ENCODE measurements around the gene CD200. TPM values are rescaled to one million over a fixed set of nuclear protein-coding genes. Genes with fewer than 3 reads are reported as not detected.
A peak's percentile ranks its signal among the peaks of the same experiment; 100 is the strongest.
"Not testable (repeated sequence)": the region's sequence is repeated elsewhere in the genome, so short reads cannot be mapped to it uniquely, and the experiment has no call there.

CD200 gene
- total RNA-seq, 3 donors from 2014 or later, result 100 to 125 (median 109) TPM

DNA sequence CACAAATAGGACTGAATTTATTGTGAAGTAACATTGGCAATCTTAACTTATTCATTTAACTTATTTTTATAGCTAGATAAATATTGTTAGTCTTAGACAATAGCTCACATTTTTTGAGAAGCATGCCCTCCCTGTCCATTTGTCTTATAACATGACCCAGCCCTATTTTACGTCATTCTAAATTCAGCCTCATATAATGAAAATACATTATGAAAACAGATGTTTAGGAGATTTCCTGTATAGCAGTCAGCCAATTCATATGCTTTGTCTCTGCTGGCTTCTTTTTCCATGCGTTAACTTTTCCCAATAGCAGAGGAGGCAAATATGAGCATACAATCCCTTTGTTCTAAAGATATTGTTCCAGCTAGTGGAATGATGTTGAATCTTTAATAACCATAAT is 29.3 kb downstream of the CD200 start:
- no peaks in the 10 kb centered on the region for H3K27me3 Mint-ChIP-seq (ENCODE audit: low read depth)
- H3K4me3 Mint-ChIP-seq, result no peak overlapping the region
- H3K9me3 Mint-ChIP-seq, result no peaks in the 10 kb centered on the region
- peaks cover 50% of the 10 kb centered on the region for H3K4me1 Mint-ChIP-seq (ENCODE audit: low read depth)
- ATAC-seq, result no peak
- no peak for DNase-seq
- H3K36me3 Mint-ChIP-seq (ENCODE audit: insufficient read depth), result peaks cover 34% of the 10 kb centered on the region

GRCh38 chr3:112364291-112364690 is 31.3 kb downstream of the CD200 start:
- Mint-ChIP-seq H3K4me1 (ENCODE audit: low read depth) (peaks cover 29% of the 10 kb centered on the region), H3K9me3 (no peaks in the 10 kb centered on the region), H3K4me3 (peak overlapping the region; percentile 14), H3K36me3 (ENCODE audit: insufficient read depth) (peaks cover 29% of the 10 kb centered on the region), H3K27me3 (ENCODE audit: low read depth) (no peaks in the 10 kb centered on the region)
- peak; percentile 63 for ATAC-seq
- no peak for DNase-seq

- no peak overlapping the region for H3K4me3 Mint-ChIP-seq
- ATAC-seq, result no peak
- peaks cover 29% of the 10 kb centered on the region for H3K4me1 Mint-ChIP-seq (ENCODE audit: low read depth)
- peaks cover 28% of the 10 kb centered on the region for H3K36me3 Mint-ChIP-seq (ENCODE audit: insufficient read depth)
- no peak for DNase-seq
- no peaks in the 10 kb centered on the region for H3K27me3 Mint-ChIP-seq (ENCODE audit: low read depth)
- no peaks in the 10 kb centered on the region for H3K9me3 Mint-ChIP-seq
Measured at GRCh38 chr3:112365035-112365434, 32.1 kb downstream of the CD200 start.

DNA sequence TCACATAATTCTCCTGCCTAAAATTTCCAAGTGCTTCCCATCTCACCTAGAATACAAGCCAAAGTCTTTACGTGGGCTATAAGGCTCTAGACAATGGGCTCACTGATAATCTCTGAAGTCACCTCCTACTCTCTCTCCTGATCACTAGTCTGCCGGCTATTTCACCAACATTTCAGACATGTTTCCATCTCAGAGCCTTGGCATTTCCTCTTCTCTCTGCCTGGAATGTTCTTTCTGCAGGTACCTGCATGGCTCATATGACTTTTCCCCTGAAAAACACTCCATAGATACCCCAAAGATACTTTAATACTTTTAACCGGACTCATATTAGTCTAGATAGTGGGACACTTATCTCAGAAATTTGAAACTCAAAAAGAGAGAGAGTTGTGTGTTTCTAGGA is 32.7 kb downstream of the CD200 start:
- H3K9me3 Mint-ChIP-seq, result no peaks in the 10 kb centered on the region
- H3K27me3 Mint-ChIP-seq (ENCODE audit: low read depth), result no peaks in the 10 kb centered on the region
- peaks cover 29% of the 10 kb centered on the region for H3K4me1 Mint-ChIP-seq (ENCODE audit: low read depth)
- no peak overlapping the region for H3K4me3 Mint-ChIP-seq
- ATAC-seq (no peak), DNase-seq (no peak)
- peaks cover 27% of the 10 kb centered on the region for H3K36me3 Mint-ChIP-seq (ENCODE audit: insufficient read depth)

DNA sequence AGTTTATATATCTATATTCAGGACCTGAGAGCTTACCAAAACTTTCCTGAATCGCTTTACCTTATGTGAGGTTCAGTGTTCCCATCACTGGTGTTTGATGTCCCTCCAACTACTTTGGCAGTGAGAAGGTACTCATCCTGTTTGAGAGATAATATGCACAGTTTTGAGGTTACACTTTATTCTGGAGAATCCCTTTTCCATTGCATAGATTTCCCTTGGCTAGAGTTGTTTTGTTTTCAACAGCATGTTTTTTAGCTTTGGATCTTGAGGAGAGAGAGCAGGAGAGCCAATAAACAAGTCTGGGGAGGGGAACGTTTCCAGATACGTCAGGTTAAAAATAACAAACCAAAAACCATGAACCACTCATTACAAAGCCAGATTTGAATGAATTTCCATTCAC is 33.6 kb downstream of the CD200 start:
- Mint-ChIP-seq H3K9me3 (no peaks in the 10 kb centered on the region), H3K27me3 (ENCODE audit: low read depth) (no peaks in the 10 kb centered on the region), H3K4me1 (ENCODE audit: low read depth) (peaks cover 27% of the 10 kb centered on the region), H3K36me3 (ENCODE audit: insufficient read depth) (peaks cover 26% of the 10 kb centered on the region), H3K4me3 (no peak overlapping the region)
- ATAC-seq (no peak), DNase-seq (no peak)

DNA sequence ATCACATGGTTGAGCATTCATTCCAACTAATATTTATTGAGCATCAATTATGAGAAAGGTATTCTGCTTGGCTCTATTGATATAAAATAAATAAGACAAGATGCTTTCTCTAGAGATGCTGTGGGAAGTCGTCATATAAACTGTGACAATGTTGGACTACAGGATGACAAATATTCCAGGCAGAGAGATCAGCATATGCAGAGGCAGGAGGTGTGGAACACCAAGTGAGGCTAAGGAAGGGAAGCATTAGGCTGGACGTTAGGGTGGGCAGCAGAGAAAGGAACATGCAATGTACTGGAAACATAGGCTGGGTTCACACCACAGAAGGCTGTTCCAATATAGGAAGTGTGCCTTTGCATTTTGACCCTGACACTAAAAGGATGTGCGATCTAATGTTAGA is 38.6 kb downstream of the CD200 start:
- Mint-ChIP-seq H3K27me3 (ENCODE audit: low read depth) (no peaks in the 10 kb centered on the region), H3K36me3 (ENCODE audit: insufficient read depth) (peaks cover 3% of the 10 kb centered on the region), H3K4me3 (no peak overlapping the region), H3K9me3 (no peaks in the 10 kb centered on the region), H3K4me1 (ENCODE audit: low read depth) (peaks cover 7% of the 10 kb centered on the region)
- ATAC-seq, result no peak
- DNase-seq, result no peak

GRCh38 chr3:112372396-112372795 is 39.4 kb downstream of the CD200 start:
- no peak overlapping the region for H3K4me3 Mint-ChIP-seq
- ATAC-seq (no peak), DNase-seq (no peak)
- H3K27me3 Mint-ChIP-seq (ENCODE audit: low read depth), result no peaks in the 10 kb centered on the region
- H3K4me1 Mint-ChIP-seq (ENCODE audit: low read depth), result peaks cover 7% of the 10 kb centered on the region
- no peaks in the 10 kb centered on the region for H3K9me3 Mint-ChIP-seq
- H3K36me3 Mint-ChIP-seq (ENCODE audit: insufficient read depth), result peaks cover 2% of the 10 kb centered on the region

DNA sequence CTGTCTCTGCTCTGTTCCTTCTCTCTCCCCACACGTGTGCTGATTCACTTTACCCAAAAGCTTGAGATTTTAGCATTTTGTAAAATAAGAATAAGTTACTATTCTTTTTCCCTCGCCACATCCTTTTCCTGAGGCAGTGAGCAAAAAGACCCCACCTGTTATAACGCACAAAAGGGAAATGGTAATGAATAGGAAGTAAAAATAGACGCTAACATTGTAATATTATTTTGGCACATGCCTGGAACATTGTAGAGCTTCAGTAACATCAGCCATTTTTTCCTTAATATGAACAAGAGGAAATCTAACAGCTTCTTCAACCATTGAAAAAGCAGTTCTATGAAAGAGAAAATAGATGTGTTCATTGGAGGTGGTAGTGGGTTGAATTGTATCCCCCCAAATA is 40.5 kb downstream of the CD200 start:
- DNase-seq, result no peak
- H3K4me3 Mint-ChIP-seq, result no peak overlapping the region
- H3K27me3 Mint-ChIP-seq (ENCODE audit: low read depth), result no peaks in the 10 kb centered on the region
- ATAC-seq, result no peak
- H3K4me1 Mint-ChIP-seq (ENCODE audit: low read depth), result peaks cover 9% of the 10 kb centered on the region
- no peaks in the 10 kb centered on the region for H3K9me3 Mint-ChIP-seq
- H3K36me3 Mint-ChIP-seq (ENCODE audit: insufficient read depth), result no peaks in the 10 kb centered on the region

DNA sequence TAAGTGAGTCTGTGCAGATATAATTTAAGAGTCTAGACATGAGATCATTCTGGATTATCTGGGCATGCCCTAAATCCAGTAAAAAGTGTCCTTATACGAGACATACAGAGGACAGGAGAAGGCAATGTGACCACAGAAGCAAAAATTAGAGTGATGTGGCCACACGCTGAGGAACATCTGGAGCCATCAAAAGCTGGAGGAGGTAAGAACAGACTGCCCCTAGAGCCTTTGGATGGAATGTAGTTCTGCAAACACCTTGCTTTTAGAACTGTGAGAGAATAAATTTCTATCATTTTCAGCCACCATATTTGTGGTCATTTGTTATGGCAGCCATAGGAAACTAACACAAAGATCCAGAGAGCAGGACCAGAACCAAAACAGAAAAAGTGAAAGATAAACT is 41.0 kb downstream of the CD200 start:
- H3K36me3 Mint-ChIP-seq (ENCODE audit: insufficient read depth), result no peaks in the 10 kb centered on the region
- ATAC-seq, result no peak
- H3K4me3 Mint-ChIP-seq, result no peak overlapping the region
- DNase-seq, result no peak
- peaks cover 9% of the 10 kb centered on the region for H3K4me1 Mint-ChIP-seq (ENCODE audit: low read depth)
- no peaks in the 10 kb centered on the region for H3K27me3 Mint-ChIP-seq (ENCODE audit: low read depth)
- no peaks in the 10 kb centered on the region for H3K9me3 Mint-ChIP-seq

DNA sequence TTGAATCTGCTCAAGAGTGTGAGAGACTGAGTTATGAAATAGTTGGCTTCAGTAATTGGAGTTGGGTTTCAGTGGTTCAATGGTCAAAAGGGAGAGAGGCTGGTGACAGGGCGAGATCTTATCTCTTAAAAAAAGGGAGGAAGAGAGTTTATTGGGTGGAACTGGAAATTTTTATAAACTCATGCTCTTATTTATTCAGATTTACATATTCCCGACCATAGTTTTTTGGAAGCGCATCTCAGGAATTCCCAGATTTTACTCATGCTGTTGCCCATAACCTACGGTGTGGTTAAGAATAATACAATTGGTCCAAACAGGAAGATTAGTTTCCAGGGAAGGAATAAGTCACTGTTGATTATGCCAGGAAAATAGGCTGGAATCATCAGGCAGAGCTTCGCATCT is 41.4 kb downstream of the CD200 start:
- Mint-ChIP-seq H3K4me3 (no peak overlapping the region), H3K27me3 (ENCODE audit: low read depth) (no peaks in the 10 kb centered on the region), H3K9me3 (no peaks in the 10 kb centered on the region), H3K36me3 (ENCODE audit: insufficient read depth) (no peaks in the 10 kb centered on the region), H3K4me1 (ENCODE audit: low read depth) (peaks cover 9% of the 10 kb centered on the region)
- DNase-seq, result no peak
- no peak for ATAC-seq

GRCh38 chr3:112375117-112375516 is 42.2 kb downstream of the CD200 start:
- H3K4me1 Mint-ChIP-seq (ENCODE audit: low read depth), result peaks cover 9% of the 10 kb centered on the region
- no peaks in the 10 kb centered on the region for H3K27me3 Mint-ChIP-seq (ENCODE audit: low read depth)
- H3K36me3 Mint-ChIP-seq (ENCODE audit: insufficient read depth), result no peaks in the 10 kb centered on the region
- ATAC-seq (no peak), DNase-seq (no peak)
- no peaks in the 10 kb centered on the region for H3K9me3 Mint-ChIP-seq
- H3K4me3 Mint-ChIP-seq, result no peak overlapping the region

DNA sequence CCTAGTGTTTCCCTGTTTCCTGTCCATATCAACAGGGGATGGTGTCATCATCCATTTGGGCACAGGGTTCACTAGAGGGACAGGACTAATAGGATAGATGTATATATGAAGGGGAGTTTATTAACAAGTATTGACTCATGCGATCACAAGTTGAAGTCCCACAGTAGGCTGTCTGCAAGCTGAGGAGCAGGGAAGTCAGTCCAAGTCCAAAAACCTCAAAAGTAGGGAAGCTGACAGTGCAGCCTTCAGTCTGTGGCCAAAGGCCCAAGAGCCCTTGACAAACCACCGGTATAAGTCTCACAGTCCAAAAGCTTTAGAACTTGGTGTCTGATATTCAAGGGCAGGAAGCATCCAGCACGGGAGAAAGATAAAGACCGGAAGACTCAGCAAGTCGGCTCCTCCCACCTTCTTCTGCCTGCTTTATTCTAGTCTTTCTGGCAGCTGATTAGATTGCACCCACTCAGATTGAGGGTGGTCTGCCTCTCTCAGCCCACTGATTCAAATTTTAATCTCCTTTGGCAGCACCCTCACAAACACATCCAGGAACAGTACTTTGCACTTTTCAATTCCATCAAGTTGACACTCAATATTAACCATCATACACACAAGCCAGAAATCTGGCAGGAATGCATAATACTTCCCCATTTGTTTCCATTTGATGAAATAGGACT is 43.4 kb downstream of the CD200 start:
- ATAC-seq (no peak), DNase-seq (no peak)
- H3K36me3 Mint-ChIP-seq (ENCODE audit: insufficient read depth), result no peaks in the 10 kb centered on the region
- peaks cover 9% of the 10 kb centered on the region for H3K4me1 Mint-ChIP-seq (ENCODE audit: low read depth)
- no peaks in the 10 kb centered on the region for H3K27me3 Mint-ChIP-seq (ENCODE audit: low read depth)
- H3K9me3 Mint-ChIP-seq, result no peaks in the 10 kb centered on the region
- no peak overlapping the region for H3K4me3 Mint-ChIP-seq

DNA sequence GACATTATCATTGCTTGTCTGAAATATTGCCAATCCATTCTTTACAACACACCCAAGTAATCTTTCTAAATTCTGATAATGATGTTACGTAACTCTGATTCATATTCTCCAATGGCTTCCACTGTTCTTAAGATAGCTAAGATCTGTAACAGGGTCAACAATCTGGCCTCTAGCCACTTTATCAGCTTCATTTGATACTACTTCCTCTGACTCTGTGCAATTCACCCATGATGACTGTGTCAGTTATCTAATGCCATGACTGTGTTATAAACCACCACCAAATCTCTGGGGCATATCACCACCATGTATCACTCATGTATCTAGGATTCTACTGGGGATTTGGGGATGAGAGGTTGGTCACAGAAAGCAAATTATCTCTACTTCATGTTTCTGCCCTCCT is 44.0 kb downstream of the CD200 start:
- DNase-seq (no peak), ATAC-seq (no peak)
- H3K36me3 Mint-ChIP-seq (ENCODE audit: insufficient read depth), result no peaks in the 10 kb centered on the region

DNA sequence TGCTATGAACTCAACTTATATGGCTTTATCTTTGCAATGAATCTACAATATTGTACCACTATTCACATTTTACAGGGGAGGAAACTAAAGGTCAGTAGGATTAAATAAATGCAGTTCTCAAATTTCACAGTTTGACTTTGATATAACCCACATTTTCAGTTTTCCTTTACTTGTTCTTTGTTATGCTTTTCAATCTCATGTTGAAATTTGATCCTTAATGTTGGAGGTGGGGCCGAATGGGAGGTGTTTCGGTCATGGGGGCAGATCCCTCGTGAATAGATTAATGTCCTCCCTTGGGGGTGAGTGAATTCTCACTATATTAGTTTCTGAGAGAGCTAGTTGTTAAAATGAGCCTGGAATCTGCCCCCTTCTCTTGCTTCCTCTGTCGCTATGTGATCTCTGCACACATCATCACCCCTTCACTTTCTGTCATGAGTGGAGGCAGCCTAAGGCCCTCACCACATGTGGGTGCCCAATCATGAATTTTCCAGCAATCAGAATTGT is 44.7 kb downstream of the CD200 start:
- ATAC-seq, result no peak
- no peaks in the 10 kb centered on the region for H3K36me3 Mint-ChIP-seq (ENCODE audit: insufficient read depth)
- H3K4me3 Mint-ChIP-seq, result no peak overlapping the region

More for the DNA sequence above, 44.0 kb downstream of the CD200 start:
- no peaks in the 10 kb centered on the region for H3K9me3 Mint-ChIP-seq
- no peak overlapping the region for H3K4me3 Mint-ChIP-seq
- H3K4me1 Mint-ChIP-seq (ENCODE audit: low read depth), result peaks cover 9% of the 10 kb centered on the region
- H3K27me3 Mint-ChIP-seq (ENCODE audit: low read depth), result no peaks in the 10 kb centered on the region

GRCh38 chr3:112378347-112378746 is 45.4 kb downstream of the CD200 start:
- H3K36me3 Mint-ChIP-seq (ENCODE audit: insufficient read depth); H3K4me3 Mint-ChIP-seq; H3K27me3 Mint-ChIP-seq (ENCODE audit: low read depth); DNase-seq; H3K9me3 Mint-ChIP-seq; ATAC-seq: not testable (repeated sequence)
- peaks cover 12% of the 10 kb centered on the region for H3K4me1 Mint-ChIP-seq (ENCODE audit: low read depth)

More for the DNA sequence above, 44.7 kb downstream of the CD200 start:
- H3K27me3 Mint-ChIP-seq (ENCODE audit: low read depth), result no peaks in the 10 kb centered on the region
- H3K4me1 Mint-ChIP-seq (ENCODE audit: low read depth), result peaks cover 11% of the 10 kb centered on the region
- H3K9me3 Mint-ChIP-seq, result no peaks in the 10 kb centered on the region
- DNase-seq, result no peak
